C4-2B (cell line): Measurements from ENCODE around the gene SPNS3.

Experiments used
- H3K27ac ChIP-seq: fragments of 450-650 bp; 2 replicates; pipeline ENCODE4 v1.5.1; 2017
- CTCF ChIP-seq: fragments of 450-650 bp; conservative IDR thresholded peaks from 2 replicates; pipeline ENCODE4 v1.5.1; 2017; ENCODE audit warnings: mild to moderate bottlenecking
- ZFX ChIP-seq: fragments of 450-650 bp; IDR thresholded peaks from 2 replicates; pipeline ENCODE4 v1.6.1; 2017

SPNS3 gene

DNA sequence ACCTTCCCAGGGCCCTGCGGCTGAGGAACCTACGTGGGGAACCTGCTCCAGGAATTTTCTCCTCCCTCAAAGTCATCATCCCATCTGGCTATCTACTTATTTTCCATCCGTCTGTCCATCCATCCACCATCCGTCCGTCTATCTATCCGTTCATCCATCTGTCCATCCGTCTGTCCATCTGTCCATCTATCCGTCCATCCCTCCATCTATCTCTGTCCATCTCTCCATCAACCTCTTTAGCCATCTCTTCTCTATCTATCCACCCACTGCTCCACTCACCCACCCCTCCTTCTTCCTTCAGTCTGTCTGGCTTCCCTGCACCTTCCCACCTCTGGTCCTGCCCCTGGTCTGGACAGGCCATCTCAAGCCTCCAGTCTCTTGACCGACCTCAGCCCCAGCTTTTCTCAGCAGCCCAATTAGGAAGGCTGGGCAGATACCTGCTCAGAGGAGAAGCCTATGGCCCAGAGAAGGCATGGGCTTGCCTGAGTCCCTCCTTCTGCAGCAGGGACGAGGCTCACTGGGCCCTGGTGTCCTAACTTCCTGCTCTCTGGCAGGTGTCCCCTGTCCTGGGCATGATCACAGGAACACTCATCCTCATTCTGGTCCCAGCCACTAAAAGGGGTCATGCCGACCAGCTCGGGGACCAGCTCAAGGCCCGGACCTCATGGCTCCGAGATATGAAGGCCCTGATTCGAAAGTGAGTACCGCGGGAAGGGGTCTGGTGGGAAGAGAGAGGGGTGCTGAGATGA, 98.4 kb downstream of the SPNS3 start:
- no peak for TF ChIP-seq CTCF
- TF ChIP-seq ZFX, result no peak
- H3K27ac ChIP-seq, result no peak overlapping the region

DNA sequence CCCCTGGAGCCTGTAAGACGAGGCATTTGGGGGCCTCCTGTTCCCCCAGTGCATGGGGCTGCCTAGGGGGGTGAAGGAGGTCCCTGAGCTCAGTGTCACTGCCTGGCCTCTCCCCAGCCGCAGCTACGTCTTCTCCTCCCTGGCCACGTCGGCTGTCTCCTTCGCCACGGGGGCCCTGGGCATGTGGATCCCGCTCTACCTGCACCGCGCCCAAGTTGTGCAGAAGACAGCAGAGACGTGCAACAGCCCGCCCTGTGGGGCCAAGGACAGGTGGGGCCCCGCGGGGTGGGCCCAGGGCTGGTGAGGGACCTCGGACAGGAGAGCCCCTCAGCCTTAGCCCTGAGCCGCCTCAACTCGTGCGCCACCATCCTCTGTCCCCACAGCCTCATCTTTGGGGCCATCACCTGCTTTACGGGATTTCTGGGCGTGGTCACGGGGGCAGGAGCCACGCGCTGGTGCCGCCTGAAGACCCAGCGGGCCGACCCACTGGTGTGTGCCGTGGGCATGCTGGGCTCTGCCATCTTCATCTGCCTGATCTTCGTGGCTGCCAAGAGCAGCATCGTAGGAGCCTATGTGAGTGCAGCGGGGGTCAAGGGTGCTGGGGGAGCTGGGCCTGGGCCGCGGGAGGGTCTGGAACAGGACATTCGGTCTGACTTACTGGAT, 99.3 kb downstream of the SPNS3 start:
- TF ChIP-seq CTCF (no peak), ZFX (no peak)
- no peak overlapping the region for H3K27ac ChIP-seq

DNA sequence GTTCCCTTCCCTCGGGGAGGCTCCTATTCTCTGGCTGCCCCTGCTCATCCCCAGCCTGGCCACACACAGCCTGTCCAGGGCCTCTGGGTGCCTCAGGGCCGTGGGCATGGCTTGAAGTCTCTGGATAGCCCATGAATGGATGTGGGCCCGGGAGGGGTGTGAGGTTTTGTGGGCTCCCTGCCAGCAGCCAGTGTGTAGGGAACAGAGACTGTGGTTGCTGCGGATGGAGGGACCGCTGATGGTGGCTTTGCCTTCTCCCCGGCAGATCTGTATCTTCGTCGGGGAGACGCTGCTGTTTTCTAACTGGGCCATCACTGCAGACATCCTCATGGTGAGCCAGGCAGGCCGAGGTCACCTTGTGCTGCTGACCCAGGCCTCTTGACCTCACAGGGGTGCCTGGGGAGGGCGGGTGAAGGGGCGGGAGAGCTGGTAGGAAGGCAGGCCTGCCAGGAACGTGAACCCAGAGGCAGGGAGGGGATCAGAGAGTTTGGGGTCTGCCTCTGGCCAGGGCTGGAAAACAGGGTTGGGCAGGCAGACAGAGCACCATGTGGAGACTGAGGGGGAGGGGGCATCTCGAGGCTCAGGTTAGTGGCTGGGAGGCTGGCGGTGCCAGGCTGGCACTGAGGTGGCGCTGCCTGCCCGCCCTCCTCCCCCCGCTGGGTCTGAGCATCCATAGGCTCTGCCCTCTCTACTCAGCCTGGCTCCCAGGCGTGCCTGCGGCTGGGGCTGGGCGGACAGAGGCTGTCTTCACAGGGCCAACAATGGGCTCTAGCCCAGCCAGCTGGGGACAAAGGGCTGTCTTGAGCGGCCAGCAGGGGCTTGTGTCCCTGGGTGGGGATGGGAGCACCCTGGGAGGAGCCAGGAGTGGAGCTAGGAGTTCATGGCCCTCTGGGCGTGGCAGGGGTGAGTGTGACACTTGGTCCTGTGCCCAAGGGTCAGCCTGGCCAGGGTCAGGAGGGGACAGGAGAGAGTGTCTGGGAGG, 100.1 kb downstream of the SPNS3 start:
- TF ChIP-seq CTCF, result no peak
- no peak for TF ChIP-seq ZFX

DNA sequence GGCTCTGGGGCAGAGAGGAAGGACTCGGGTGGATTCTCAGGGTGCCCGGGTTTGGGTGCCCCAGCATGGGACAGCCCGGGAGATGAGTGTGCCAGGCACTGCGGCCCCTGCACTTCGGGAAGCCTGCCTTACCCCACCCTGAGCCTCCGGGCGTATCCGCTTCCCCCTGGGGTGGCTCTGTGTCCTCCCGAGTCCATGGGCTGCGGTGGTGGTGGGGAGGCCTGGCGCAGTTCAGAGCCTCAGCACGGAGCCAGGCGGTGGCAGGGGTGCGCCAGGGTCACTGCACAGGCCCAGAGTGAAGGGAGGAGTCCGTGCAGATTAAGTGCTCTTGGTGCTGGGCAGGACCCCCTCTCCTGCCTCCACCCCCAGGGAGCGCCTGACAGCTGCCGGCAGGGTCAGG, 100.8 kb downstream of the SPNS3 start:
- TF ChIP-seq CTCF, result no peak
- H3K27ac ChIP-seq, result no peak overlapping the region

More for the DNA sequence above, 100.1 kb downstream of the SPNS3 start:
- no peak overlapping the region for H3K27ac ChIP-seq

DNA sequence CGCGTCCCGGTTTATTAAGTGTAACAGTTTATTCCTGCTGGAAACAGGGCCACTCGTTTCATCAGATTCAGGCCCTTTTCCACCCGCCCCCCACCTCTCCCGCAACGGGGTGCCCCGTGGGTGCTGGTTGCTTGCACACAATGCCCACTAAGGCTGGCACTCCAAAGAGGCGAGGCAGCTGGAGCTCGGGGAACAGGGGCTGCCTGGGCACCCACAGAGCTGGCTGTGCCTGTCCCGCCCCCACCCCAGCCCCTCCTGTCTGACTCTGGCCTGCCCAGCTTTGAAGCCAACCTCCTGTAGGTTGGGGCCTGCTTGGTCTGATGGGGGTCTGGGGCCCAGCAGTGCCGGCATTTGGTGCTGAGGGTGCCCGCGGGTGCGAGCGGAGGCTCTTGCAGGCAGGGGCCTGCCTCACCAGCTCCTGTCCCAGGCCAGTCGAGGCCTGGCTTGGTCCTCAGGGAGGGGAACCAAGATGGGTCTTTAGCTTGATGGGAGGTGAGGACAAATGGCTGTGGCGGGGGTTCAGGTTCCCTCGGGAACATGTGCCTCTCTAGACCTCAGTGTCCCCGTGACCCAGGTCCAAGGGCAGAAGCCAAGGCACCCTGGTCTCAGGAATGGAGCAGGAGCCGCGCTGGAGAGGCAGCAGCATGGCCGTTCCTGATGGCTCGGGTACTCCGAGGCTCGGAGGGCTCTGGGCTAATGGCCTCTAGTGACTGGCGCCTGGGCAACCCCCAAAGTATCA, 101.4 kb downstream of the SPNS3 start:
- no peak for TF ChIP-seq CTCF
- no peak for TF ChIP-seq ZFX
- no peak overlapping the region for H3K27ac ChIP-seq

- H3K27ac ChIP-seq, result no peak overlapping the region
- TF ChIP-seq CTCF (no peak), ZFX (no peak)
These were observed 102.0 kb downstream of the SPNS3 start for GRCh38 chr17:4535667-4536258.
